Aortic smooth muscle cell (primary cell): ENCODE measurements around the gene KCTD21. TPM values are rescaled to one million over a fixed set of nuclear protein-coding genes. Genes with fewer than 3 reads are reported as not detected.

Source experiments
- total RNA-seq: library from RNA; depleted of rRNA; stranded (reverse); fragments of >200 nt; gene quantifications from 2 replicates; pipeline ENCODE4 v1.2.3, GENCODE V29; 2014

The KCTD21 gene
- total RNA-seq = 7.9 and 8.6 TPM in 2 replicates

GRCh38 chr11:78188286-78189173, at the start of gene KCTD21, which contains the start of gene USP35:
Gene KCTD21, minus strand, starts transcription at chr11:78188626. Its CDS starts 14,072 bp downstream, at chr11:78174554.
Gene USP35, plus strand, starts transcription at chr11:78188919. Its CDS starts 7,327 bp downstream, at chr11:78196246.

GRCh38 chr11:78139422-78140391, 48.7 kb downstream of the KCTD21 start, which contains the start of gene ALG8:
Gene ALG8, minus strand, starts transcription at chr11:78139626. Its CDS starts 38 bp downstream, at chr11:78139588.

Other genes starting within 250 kb of the KCTD21 start
- gene INTS4, start 194.0 kb downstream of the KCTD21 start, total RNA-seq = 30.0 and 31.8 TPM in 2 replicates
- 0.13 and 0.25 TPM in 2 replicates for gene KCTD14, start 165.3 kb downstream of the KCTD21 start, total RNA-seq
- not detected in 2 replicates for gene THRSP, start 124.8 kb downstream of the KCTD21 start, total RNA-seq
- 76.5 and 89.8 TPM in 2 replicates for gene NDUFC2, start 108.8 kb downstream of the KCTD21 start, total RNA-seq
- gene ALG8, start 49.0 kb downstream of the KCTD21 start, total RNA-seq = 23.3 and 39.1 TPM in 2 replicates
- gene USP35, start 293 bp upstream of the KCTD21 start, total RNA-seq = 14.1 and 14.5 TPM in 2 replicates
- gene GAB2, start 229.2 kb upstream of the KCTD21 start, total RNA-seq = 13.3 and 15.7 TPM in 2 replicates